HG03103 (cell line): ENCODE results near the gene CDR2L.
"Not testable (repeated sequence)": the region's sequence is repeated elsewhere in the genome, so short reads cannot be mapped to it uniquely, and the experiment has no call there.

Experiments
- ATAC-seq: cut with Tn5 transposase; IDR thresholded peaks from one replicate; pipeline ENCODE4 v1.9.1; 2021; ENCODE audit warnings: low read depth; ENCODE audit not compliant: unreplicated experiment

Gene CDR2L

GRCh38 chr17:75006653-75007052, 19.2 kb downstream of the CDR2L start:
- ATAC-seq, result no peak

GRCh38 chr17:75008373-75008772, 20.9 kb downstream of the CDR2L start:
- no peak for ATAC-seq

- no peak for ATAC-seq
These were observed 21.8 kb downstream of the CDR2L start for GRCh38 chr17:75009139-75009724.

- no peak for ATAC-seq
These were observed 23.4 kb downstream of the CDR2L start for GRCh38 chr17:75010683-75011400.

GRCh38 chr17:75011401-75012095, 24.1 kb downstream of the CDR2L start:
- ATAC-seq, result no peak

- no peak for ATAC-seq
These were observed 24.6 kb downstream of the CDR2L start for GRCh38 chr17:75012096-75012345.

GRCh38 chr17:75012346-75013091, 25.1 kb downstream of the CDR2L start, which contains the start of gene MRPL58:
Gene MRPL58 (plus strand): TSS chr17:75012670. CDS start chr17:75012687, 17 bp downstream.
- ATAC-seq, result peak; percentile 80

- no peak for ATAC-seq
These were observed 25.7 kb downstream of the CDR2L start for GRCh38 chr17:75013092-75013559.

- no peak for ATAC-seq
These were observed 31.7 kb downstream of the CDR2L start for GRCh38 chr17:75019146-75019545.

GRCh38 chr17:75019710-75020109, 32.3 kb downstream of the CDR2L start:
- no peak for ATAC-seq

- ATAC-seq, result no peak
These were observed 33.1 kb downstream of the CDR2L start for GRCh38 chr17:75020331-75021110.

- no peak for ATAC-seq
These were observed 37.4 kb downstream of the CDR2L start for GRCh38 chr17:75024686-75025397.

GRCh38 chr17:75025398-75025734, 37.9 kb downstream of the CDR2L start:
- ATAC-seq, result not testable (repeated sequence)

GRCh38 chr17:75026650-75027049, 39.2 kb downstream of the CDR2L start:
- ATAC-seq, result not testable (repeated sequence)

GRCh38 chr17:75030161-75030560, 42.7 kb downstream of the CDR2L start:
- ATAC-seq, result no peak

- no peak for ATAC-seq
These were observed 44.7 kb downstream of the CDR2L start for GRCh38 chr17:75031972-75032719.

- ATAC-seq, result no peak
These were observed 45.4 kb downstream of the CDR2L start for GRCh38 chr17:75032720-75033280.

GRCh38 chr17:75033346-75034235, 46.2 kb downstream of the CDR2L start:
- ATAC-seq, result peak; percentile 33
